Mucosa of stomach (tissue), 1 donor: Measurements from ENCODE around the gene PDS5A.

Source experiments
- H3K27me3 ChIP-seq: one replicate; pipeline ENCODE4 v1.7.0; 2013; ENCODE audit warnings: mild to moderate bottlenecking, low read length; ENCODE audit not compliant: control insufficient read depth, insufficient read depth
- H3K36me3 ChIP-seq: one replicate; pipeline ENCODE4 v1.7.0; 2013; ENCODE audit warnings: low read length; ENCODE audit not compliant: control insufficient read depth, insufficient read depth
- H3K4me1 ChIP-seq: one replicate; pipeline ENCODE4 v1.7.0; 2013; ENCODE audit warnings: mild to moderate bottlenecking, low read length; ENCODE audit not compliant: control insufficient read depth, insufficient read depth
- H3K4me3 ChIP-seq: one replicate; pipeline ENCODE4 v1.7.0; 2013; ENCODE audit warnings: low read length
- H3K9ac ChIP-seq: one replicate; pipeline ENCODE4 v1.7.0; 2013; ENCODE audit warnings: mild to moderate bottlenecking, low read length, moderate library complexity
- H3K9me3 ChIP-seq: one replicate; pipeline ENCODE4 v1.7.0; 2013; ENCODE audit warnings: mild to moderate bottlenecking, low read length, moderate library complexity; ENCODE audit not compliant: control insufficient read depth
- donor health status: Pancreatic carcinoma.

PDS5A gene

DNA sequence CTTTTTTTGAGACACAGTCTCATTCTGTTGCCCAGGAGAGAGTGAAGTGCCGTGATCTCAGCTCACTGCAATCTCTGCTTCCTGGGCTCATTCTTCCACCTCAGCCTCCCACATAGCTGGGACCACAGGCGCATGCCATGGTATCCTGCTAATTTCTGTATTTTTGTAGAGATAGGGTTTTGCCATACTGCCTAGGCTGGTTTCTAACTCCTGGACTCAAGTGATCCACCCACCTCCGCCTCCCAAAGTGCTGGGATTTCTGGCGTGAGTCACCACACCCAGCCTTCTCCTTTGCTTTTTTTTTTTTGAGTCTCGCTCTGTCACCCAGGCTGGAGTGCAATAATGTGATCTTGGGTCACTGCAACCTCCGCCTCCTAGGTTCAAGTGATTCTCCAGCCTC, 94.1 kb downstream of the PDS5A start:
- no peak overlapping the region for H3K4me3 ChIP-seq
- H3K36me3 ChIP-seq, result no peaks in the 10 kb centered on the region
- no peaks in the 10 kb centered on the region for H3K9me3 ChIP-seq
- no peaks in the 10 kb centered on the region for H3K4me1 ChIP-seq
- H3K27me3 ChIP-seq, result no peaks in the 10 kb centered on the region
- H3K9ac ChIP-seq, result no peak overlapping the region

DNA sequence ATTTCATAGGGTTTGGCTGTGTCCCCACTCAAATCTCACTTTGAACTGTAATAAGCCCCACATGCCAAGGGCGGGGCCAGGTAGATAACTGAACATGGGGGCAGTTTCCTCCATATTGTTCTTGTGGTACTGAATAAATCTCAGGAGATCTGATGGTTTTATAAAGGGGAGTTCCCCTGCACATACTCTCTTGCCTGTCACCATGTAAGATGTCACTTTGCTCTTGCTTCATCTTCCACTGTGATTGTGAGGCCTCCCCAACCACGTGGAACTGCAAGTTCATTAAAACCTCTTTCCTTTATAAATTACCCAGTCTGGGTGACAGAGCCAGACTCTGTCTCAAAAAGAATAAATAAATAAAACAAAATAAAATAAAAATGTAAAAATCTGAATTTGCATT, 95.9 kb downstream of the PDS5A start:
- no peaks in the 10 kb centered on the region for H3K36me3 ChIP-seq
- no peaks in the 10 kb centered on the region for H3K27me3 ChIP-seq
- H3K4me3 ChIP-seq, result no peak overlapping the region
- H3K4me1 ChIP-seq, result no peaks in the 10 kb centered on the region
- no peaks in the 10 kb centered on the region for H3K9me3 ChIP-seq
- no peak overlapping the region for H3K9ac ChIP-seq

- Histone ChIP-seq H3K36me3 (no peaks in the 10 kb centered on the region), H3K27me3 (no peaks in the 10 kb centered on the region), H3K9ac (no peak overlapping the region), H3K4me3 (no peak overlapping the region), H3K9me3 (no peaks in the 10 kb centered on the region), H3K4me1 (no peaks in the 10 kb centered on the region)
Observed at GRCh38 chr4:39877971-39878370, 99.7 kb downstream of the PDS5A start.

DNA sequence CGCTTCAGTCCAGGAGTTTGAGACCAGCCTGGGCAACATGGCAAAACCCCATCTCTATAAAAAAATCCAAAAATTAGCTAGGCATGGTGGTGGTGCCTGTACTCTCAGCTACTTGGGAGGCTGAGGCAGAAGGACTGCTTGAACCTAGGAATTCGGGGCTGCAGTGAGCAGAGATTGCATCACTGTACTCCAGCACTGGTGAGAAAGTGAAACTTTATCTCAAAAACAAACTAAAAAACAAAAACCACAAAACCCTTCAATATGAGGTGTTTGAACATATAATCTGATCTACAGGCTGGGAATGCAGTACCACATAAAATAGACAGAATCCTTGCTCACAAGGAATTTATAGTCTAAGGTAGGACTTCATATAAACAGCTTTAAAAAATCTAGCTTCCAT, 103.9 kb downstream of the PDS5A start:
- Histone ChIP-seq H3K9ac (no peak overlapping the region), H3K9me3 (no peaks in the 10 kb centered on the region), H3K4me1 (no peaks in the 10 kb centered on the region), H3K27me3 (no peaks in the 10 kb centered on the region), H3K4me3 (no peak overlapping the region), H3K36me3 (no peaks in the 10 kb centered on the region)

GRCh38 chr4:39865280-39865679, 112.4 kb downstream of the PDS5A start:
- H3K36me3 ChIP-seq, result no peaks in the 10 kb centered on the region
- H3K27me3 ChIP-seq, result no peaks in the 10 kb centered on the region
- no peaks in the 10 kb centered on the region for H3K4me1 ChIP-seq
- no peak overlapping the region for H3K9ac ChIP-seq
- no peak overlapping the region for H3K4me3 ChIP-seq
- no peaks in the 10 kb centered on the region for H3K9me3 ChIP-seq

DNA sequence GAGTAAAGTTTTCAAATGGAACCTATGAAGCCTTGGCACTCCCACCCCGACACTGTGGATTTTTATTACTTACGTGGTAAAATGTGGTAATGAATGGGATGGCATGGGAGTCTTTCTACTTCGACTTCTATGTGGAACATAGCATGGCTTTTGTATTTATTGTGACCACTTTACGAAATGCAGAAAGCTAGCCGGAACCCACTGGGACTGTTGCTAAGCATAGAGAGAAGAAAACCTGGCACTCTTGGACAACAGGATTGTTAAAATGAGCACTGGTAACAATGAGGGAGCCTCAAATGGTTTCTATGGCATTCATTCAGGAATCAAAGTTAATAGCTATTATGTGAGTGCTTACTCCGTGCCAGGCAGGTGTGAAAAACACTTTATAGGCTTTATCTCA, 113.3 kb downstream of the PDS5A start:
- Histone ChIP-seq H3K9me3 (no peaks in the 10 kb centered on the region), H3K9ac (no peak overlapping the region), H3K4me3 (no peak overlapping the region), H3K4me1 (no peaks in the 10 kb centered on the region), H3K36me3 (no peaks in the 10 kb centered on the region), H3K27me3 (no peaks in the 10 kb centered on the region)

GRCh38 chr4:39860804-39861203, 116.9 kb downstream of the PDS5A start:
- Histone ChIP-seq H3K4me3 (no peak overlapping the region), H3K27me3 (no peaks in the 10 kb centered on the region), H3K36me3 (no peaks in the 10 kb centered on the region), H3K9me3 (no peaks in the 10 kb centered on the region), H3K9ac (no peak overlapping the region), H3K4me1 (no peaks in the 10 kb centered on the region)

DNA sequence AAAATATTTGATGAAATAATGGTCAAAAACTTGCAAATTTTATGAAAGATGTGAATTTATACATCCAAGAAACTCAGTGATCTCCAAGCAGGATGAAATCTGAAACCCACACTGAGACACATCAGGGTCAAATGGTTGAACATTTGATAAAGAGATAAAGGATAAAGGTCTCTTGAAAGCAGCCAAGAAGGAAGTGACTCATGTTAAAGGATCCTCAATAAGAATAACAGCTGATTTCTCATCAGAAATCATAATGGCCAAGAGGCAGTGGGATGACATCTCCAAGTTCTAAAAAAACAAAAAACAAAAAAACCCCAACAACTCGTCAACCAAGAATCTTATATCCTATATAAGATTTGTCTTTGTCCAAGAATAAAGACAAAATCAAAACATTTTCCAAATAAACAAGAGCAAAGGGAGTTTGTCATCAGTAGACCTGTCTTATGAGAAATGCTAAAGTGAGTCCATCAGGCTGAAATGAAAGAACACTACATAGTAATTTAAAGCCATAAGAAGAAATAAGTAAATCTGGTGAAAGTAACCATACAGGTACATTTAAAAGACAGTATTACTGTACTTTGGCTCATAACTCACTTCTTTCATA, 121.7 kb downstream of the PDS5A start:
- H3K4me3 ChIP-seq, result no peak overlapping the region
- no peaks in the 10 kb centered on the region for H3K36me3 ChIP-seq
- H3K27me3 ChIP-seq, result no peaks in the 10 kb centered on the region
- no peaks in the 10 kb centered on the region for H3K4me1 ChIP-seq
- H3K9me3 ChIP-seq, result no peaks in the 10 kb centered on the region
- H3K9ac ChIP-seq, result no peak overlapping the region

- no peak overlapping the region for H3K9ac ChIP-seq
- H3K4me1 ChIP-seq, result no peaks in the 10 kb centered on the region
- H3K27me3 ChIP-seq, result no peaks in the 10 kb centered on the region
- H3K36me3 ChIP-seq, result no peaks in the 10 kb centered on the region
- no peak overlapping the region for H3K4me3 ChIP-seq
- H3K9me3 ChIP-seq, result no peaks in the 10 kb centered on the region
Observed at GRCh38 chr4:39852636-39853035, 125.1 kb downstream of the PDS5A start.

DNA sequence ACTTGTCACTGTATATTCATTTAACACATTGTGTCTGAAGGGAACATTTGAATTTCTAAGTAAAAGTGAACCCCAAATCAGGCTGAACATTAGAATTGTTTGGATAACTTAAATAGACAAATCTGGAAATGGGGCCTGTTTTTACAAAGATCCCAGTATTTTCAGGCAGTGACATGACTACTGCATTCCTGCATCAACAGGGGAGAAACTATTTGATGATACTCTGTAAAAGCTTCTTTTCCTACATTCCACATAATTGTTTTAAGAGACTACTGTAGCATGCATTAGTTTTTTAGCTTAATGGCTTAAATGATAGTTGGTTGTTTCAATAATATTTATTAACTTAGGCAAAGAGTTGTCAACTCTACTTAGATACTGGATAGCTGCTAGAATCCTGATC, 127.0 kb downstream of the PDS5A start:
- H3K4me1 ChIP-seq, result no peaks in the 10 kb centered on the region
- no peaks in the 10 kb centered on the region for H3K27me3 ChIP-seq
- H3K9ac ChIP-seq, result no peak overlapping the region
- no peaks in the 10 kb centered on the region for H3K36me3 ChIP-seq
- no peak overlapping the region for H3K4me3 ChIP-seq
- no peaks in the 10 kb centered on the region for H3K9me3 ChIP-seq

- no peak overlapping the region for H3K4me3 ChIP-seq
- H3K36me3 ChIP-seq, result no peaks in the 10 kb centered on the region
- no peaks in the 10 kb centered on the region for H3K4me1 ChIP-seq
- H3K9ac ChIP-seq, result no peak overlapping the region
- no peaks in the 10 kb centered on the region for H3K9me3 ChIP-seq
- no peaks in the 10 kb centered on the region for H3K27me3 ChIP-seq
Observed at GRCh38 chr4:39846705-39847104, 131.0 kb downstream of the PDS5A start.

GRCh38 chr4:39846120-39846519, 131.6 kb downstream of the PDS5A start:
- no peaks in the 10 kb centered on the region for H3K27me3 ChIP-seq
- H3K9me3 ChIP-seq, result no peaks in the 10 kb centered on the region
- no peak overlapping the region for H3K4me3 ChIP-seq
- H3K36me3 ChIP-seq, result no peaks in the 10 kb centered on the region
- no peaks in the 10 kb centered on the region for H3K4me1 ChIP-seq
- no peak overlapping the region for H3K9ac ChIP-seq

- H3K4me1 ChIP-seq, result no peaks in the 10 kb centered on the region
- no peak overlapping the region for H3K4me3 ChIP-seq
- H3K36me3 ChIP-seq, result no peaks in the 10 kb centered on the region
- no peaks in the 10 kb centered on the region for H3K9me3 ChIP-seq
- H3K9ac ChIP-seq, result no peak overlapping the region
- H3K27me3 ChIP-seq, result no peaks in the 10 kb centered on the region
Observed at GRCh38 chr4:39841894-39842293, 135.8 kb downstream of the PDS5A start.
